HCT116 (cell line): ENCODE results near the gene ROCK2. TPM values are rescaled to one million over a fixed set of nuclear protein-coding genes. Genes with fewer than 3 reads are reported as not detected.

ENCODE experiments used
- ATAC-seq: fragments of 200-7000 bp; cut with Tn5 transposase; 2 replicates; pipeline ENCODE4 v1.9.1; 2020; ENCODE audit warnings: mild to moderate bottlenecking, moderate library complexity
- BruUV-seq: library from RNA; stranded (reverse); fragments of 400-500 nt; replicated peaks from 2 replicates; lab custom pipeline; 2021; lab: Mats Ljungman, UMichigan
- CTCF ChIA-PET: fragments of 300-600 bp; sonication (Branson Sonifier 250); formaldehyde crosslinking; loops from one replicate; lab custom pipeline; 2021; ENCODE audit warnings: antibody characterized with exemption; lab: Charles Lee
- POLR2A ChIA-PET: fragments of 300-600, 350-600 bp; sonication (Branson Sonifier 250); formaldehyde crosslinking; loops from one replicate; lab custom pipeline; 2021; ENCODE audit warnings: antibody characterized with exemption; lab: Charles Lee
- RAD21 ChIA-PET, 2 experiments: fragments of 300-600 bp; sonication (Branson Sonifier 250); formaldehyde crosslinking; loops; one replicate each; lab custom pipeline; 2023; ENCODE audit warnings: low total read pairs in 2 of 2; ENCODE audit not compliant: uncharacterized antibody in 2 of 2, unreplicated experiment in 2 of 2, low non-redundant PET in 1 of 2; lab: Charles Lee
- DNase-seq: peaks from one replicate; pipeline ENCODE4 v3.0.0-alpha.2; 2010; ENCODE audit warnings: low read depth, low spot score
- H2AFZ ChIP-seq: fragments of 200-600 bp; shearing (Covaris generic), sonication (generic); 2 replicates; pipeline ENCODE4 v1.6.1; 2017; ENCODE audit warnings: low read depth, mixed run types, mixed read lengths, antibody characterized with exemption, low read length; ENCODE audit not compliant: poor library complexity, severe bottlenecking
- H3K27ac ChIP-seq: 2 replicates; pipeline ENCODE4 v1.5.1; 2012; ENCODE audit warnings: low read depth, low read length
- H3K27me3 ChIP-seq: fragments of 200-600 bp; sonication (generic); 2 replicates; pipeline ENCODE4 v1.6.1; 2016; ENCODE audit warnings: mixed run types, low read length, mixed read lengths; ENCODE audit not compliant: insufficient read depth
- H3K36me3 ChIP-seq, 2 experiments: fragments of 200-500 bp in 1 of 2; fragments of 200-600 bp in 1 of 2; sonication (Bioruptor generic) in 1 of 2; sonication (generic) in 1 of 2; 2 replicates each; pipeline versions ENCODE4 v1.5.1 to v1.6.1; 2014 to 2016; ENCODE audit warnings: low read length in 2 of 2, inconsistent platforms in 1 of 2, mixed read lengths in 1 of 2, mixed run types in 1 of 2; ENCODE audit not compliant: insufficient read depth in 2 of 2, control insufficient read depth in 1 of 2
- H3K4me1 ChIP-seq, 2 experiments: fragments of 200-600 bp in 1 of 2; sonication (generic) in 1 of 2; 2 replicates each; pipeline versions ENCODE4 v1.5.1 to v1.6.1; 2012 to 2017; ENCODE audit warnings: low read length in 2 of 2, inconsistent platforms in 1 of 2, mild to moderate bottlenecking in 1 of 2, mixed read lengths in 1 of 2, mixed run types in 1 of 2, moderate library complexity in 1 of 2; ENCODE audit not compliant: insufficient read depth in 2 of 2, control insufficient read depth in 1 of 2
- H3K4me2 ChIP-seq: fragments of 200-600 bp; sonication (generic); 2 replicates; pipeline ENCODE4 v1.6.1; 2017; ENCODE audit warnings: mixed run types, low read length, mixed read lengths
- H3K4me3 ChIP-seq, 2 experiments: fragments of 200-600 bp in 1 of 2; sonication (generic) in 1 of 2; replicated peaks in 1 of 2; 2 replicates each; pipeline ENCODE4 v1.5.1; 2011 to 2016; ENCODE audit warnings: low read length in 2 of 2, control low read depth in 1 of 2, low read depth in 1 of 2, mild to moderate bottlenecking in 1 of 2, mixed read lengths in 1 of 2, mixed run types in 1 of 2
- H3K79me2 ChIP-seq: fragments of 200-600 bp; sonication (generic); 2 replicates; pipeline ENCODE4 v1.6.1; 2017; ENCODE audit warnings: mild to moderate bottlenecking, mixed run types, low read length, moderate library complexity, mixed read lengths; ENCODE audit not compliant: insufficient read depth
- H3K9ac ChIP-seq: fragments of 200-600 bp; sonication (generic); 2 replicates; pipeline ENCODE4 v1.6.1; 2016; ENCODE audit warnings: low read length, mixed read lengths
- H3K9me2 ChIP-seq: fragments of 200-600 bp; sonication (generic), shearing (Covaris generic); 2 replicates; pipeline ENCODE4 v1.6.1; 2017; ENCODE audit warnings: mixed run types, mild to moderate bottlenecking, moderate library complexity; ENCODE audit not compliant: insufficient read depth
- H3K9me3 ChIP-seq, 2 experiments: fragments of 200-500 bp in 1 of 2; fragments of 200-600 bp in 1 of 2; sonication (Bioruptor generic) in 1 of 2; sonication (generic) in 1 of 2; 2 replicates each; pipeline ENCODE4 v1.6.1; 2014 to 2017; ENCODE audit warnings: low read length in 2 of 2, mixed read lengths in 2 of 2, inconsistent platforms in 1 of 2, low read depth in 1 of 2, mild to moderate bottlenecking in 1 of 2, mixed run types in 1 of 2, moderate library complexity in 1 of 2; ENCODE audit not compliant: control insufficient read depth in 1 of 2, insufficient read depth in 1 of 2
- H4K20me1 ChIP-seq: fragments of 200-600 bp; sonication (generic), shearing (Covaris generic); 2 replicates; pipeline ENCODE4 v1.6.1; 2017; ENCODE audit warnings: mixed run types, mild to moderate bottlenecking, moderate library complexity; ENCODE audit not compliant: insufficient read depth
- CEBPB ChIP-seq: IDR thresholded peaks from 2 replicates; pipeline ENCODE4 v1.6.1; 2012; ENCODE audit warnings: low read depth
- EGR1 ChIP-seq: IDR thresholded peaks from 2 replicates; pipeline ENCODE4 v1.6.1; 2012; ENCODE audit warnings: low read depth
- EZH2phosphoT487 ChIP-seq: fragments of 200-600 bp; IDR thresholded peaks from 2 replicates; pipeline ENCODE4 v1.6.1; 2018; ENCODE audit warnings: antibody characterized with exemption, borderline replicate concordance
- JUND ChIP-seq: IDR thresholded peaks from 2 replicates; pipeline ENCODE4 v1.6.1; 2012
- RAD21 ChIP-seq: IDR thresholded peaks from 2 replicates; pipeline ENCODE4 v1.6.1; 2012; ENCODE audit warnings: low read depth, mild to moderate bottlenecking
- SRF ChIP-seq: IDR thresholded peaks from 2 replicates; pipeline ENCODE4 v1.6.1; 2012; ENCODE audit warnings: low read depth
- YY1 ChIP-seq: IDR thresholded peaks from 2 replicates; pipeline ENCODE4 v1.6.1; 2011; ENCODE audit warnings: low read length, low read depth, moderate library complexity, mild to moderate bottlenecking; ENCODE audit not compliant: insufficient replicate concordance; ENCODE audit errors: extremely low read depth
- intact Hi-C: fragments of 100-400 bp; cut with micrococcal nuclease; formaldehyde crosslinking; loops from 2 replicates; pipeline ENCODE4 v1.10.0; 2022
- total RNA-seq: library from RNA; stranded (reverse); gene quantifications from one replicate; pipeline ENCODE4 v1.2.1, GENCODE V29; 2021; ENCODE audit not compliant: unreplicated experiment
- TF ChIP-seq, protein P1 (sequence below): IDR thresholded peaks from 2 replicates; pipeline ENCODE4 v1.6.1; 2012; ENCODE audit warnings: low read depth

ROCK2 gene
- total RNA-seq, 1 experiment from 2014 or later: 48.0 TPM

DNA sequence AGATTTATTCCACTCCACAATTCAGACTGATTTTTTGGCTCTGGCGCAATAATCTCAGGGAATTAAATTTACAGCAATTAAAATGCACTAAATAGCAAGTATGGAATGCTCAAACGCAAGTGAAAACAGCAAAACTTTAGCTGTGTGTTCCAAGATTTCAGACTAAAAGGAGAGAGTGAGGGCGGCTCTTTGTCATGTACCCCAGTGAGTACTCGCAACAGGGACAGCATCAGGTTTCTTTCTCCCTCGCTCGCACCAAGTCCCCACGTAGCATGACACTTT, 1.1 kb downstream of the ROCK2 start:
- intact Hi-C loops: no loop called here
- Histone ChIP-seq H3K9me3 (no peaks in the 10 kb centered on the region), H3K9me2 (no peaks in the 10 kb centered on the region), H3K9ac (peak overlapping the region; percentile 85), H2AFZ (no peak overlapping the region), H3K4me3 (peak overlapping the region; percentile 81 to 92), H3K4me1 (peaks cover 47 to 52% of the 10 kb centered on the region in 2 experiments), H4K20me1 (peaks cover 20% of the 10 kb centered on the region; the same call in 1 of the 2 replicates), H3K4me2 (peak overlapping the region; percentile 75), H3K79me2 (peaks cover 57% of the 10 kb centered on the region), H3K36me3 (no peaks in the 10 kb centered on the region), H3K27me3 (no peaks in the 10 kb centered on the region), H3K27ac (peak overlapping the region; percentile 95)
- BruUV-seq: no TSS peak
- no peak; the same call in 1 of the 2 replicates for ATAC-seq
- POLR2A ChIA-PET: no interaction called here
- RAD21 ChIA-PET: no interaction called here
- peak; percentile 18 for DNase-seq
- CTCF ChIA-PET: no interaction called here
- TF ChIP-seq, protein P1, sequence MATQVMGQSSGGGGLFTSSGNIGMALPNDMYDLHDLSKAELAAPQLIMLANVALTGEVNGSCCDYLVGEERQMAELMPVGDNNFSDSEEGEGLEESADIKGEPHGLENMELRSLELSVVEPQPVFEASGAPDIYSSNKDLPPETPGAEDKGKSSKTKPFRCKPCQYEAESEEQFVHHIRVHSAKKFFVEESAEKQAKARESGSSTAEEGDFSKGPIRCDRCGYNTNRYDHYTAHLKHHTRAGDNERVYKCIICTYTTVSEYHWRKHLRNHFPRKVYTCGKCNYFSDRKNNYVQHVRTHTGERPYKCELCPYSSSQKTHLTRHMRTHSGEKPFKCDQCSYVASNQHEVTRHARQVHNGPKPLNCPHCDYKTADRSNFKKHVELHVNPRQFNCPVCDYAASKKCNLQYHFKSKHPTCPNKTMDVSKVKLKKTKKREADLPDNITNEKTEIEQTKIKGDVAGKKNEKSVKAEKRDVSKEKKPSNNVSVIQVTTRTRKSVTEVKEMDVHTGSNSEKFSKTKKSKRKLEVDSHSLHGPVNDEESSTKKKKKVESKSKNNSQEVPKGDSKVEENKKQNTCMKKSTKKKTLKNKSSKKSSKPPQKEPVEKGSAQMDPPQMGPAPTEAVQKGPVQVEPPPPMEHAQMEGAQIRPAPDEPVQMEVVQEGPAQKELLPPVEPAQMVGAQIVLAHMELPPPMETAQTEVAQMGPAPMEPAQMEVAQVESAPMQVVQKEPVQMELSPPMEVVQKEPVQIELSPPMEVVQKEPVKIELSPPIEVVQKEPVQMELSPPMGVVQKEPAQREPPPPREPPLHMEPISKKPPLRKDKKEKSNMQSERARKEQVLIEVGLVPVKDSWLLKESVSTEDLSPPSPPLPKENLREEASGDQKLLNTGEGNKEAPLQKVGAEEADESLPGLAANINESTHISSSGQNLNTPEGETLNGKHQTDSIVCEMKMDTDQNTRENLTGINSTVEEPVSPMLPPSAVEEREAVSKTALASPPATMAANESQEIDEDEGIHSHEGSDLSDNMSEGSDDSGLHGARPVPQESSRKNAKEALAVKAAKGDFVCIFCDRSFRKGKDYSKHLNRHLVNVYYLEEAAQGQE: no peak
- TF ChIP-seq JUND (no peak), EZH2phosphoT487 (no peak), YY1 (no peak), CEBPB (no peak; the same call in 1 of the 2 replicates), EGR1 (no peak), RAD21 (no peak; the same call in 1 of the 2 replicates), SRF (no peak)
